ENCODE measurements around the gene ASCC1. TPM values are rescaled to one million over a fixed set of nuclear protein-coding genes. Genes with fewer than 3 reads are reported as not detected.

ASCC1 gene
- total and polyA plus RNA-seq, 2 of the 13 experiments (the other 11 are each of a cell fraction or from before 2014, with no cell fraction given) = 21.6 to 30.1 TPM

DNA sequence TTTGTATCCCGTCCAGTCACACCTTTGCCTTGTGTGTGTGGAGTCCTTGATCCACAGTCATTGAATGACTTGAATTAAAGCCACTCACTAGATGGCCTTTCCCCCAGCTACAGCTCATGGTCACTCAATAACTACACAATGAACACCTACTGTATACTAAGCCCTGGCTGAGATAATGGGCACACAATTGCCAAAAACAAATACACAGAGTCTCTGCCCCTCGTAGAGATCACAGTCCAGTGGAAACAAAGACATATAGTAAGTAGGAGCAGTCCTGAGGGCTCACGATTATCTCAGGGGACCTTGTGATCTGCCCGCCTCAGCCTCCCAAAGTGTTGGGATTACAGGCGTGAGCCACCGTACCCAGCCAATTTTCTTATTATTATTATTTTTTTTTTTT lies 35.6 kb upstream of the ASCC1 start (continued):
- TF ChIP-seq ZNF724P (CRISPR knock-in tag; IDR thresholded peaks at IDR 0.05; ENCODE audit: borderline replicate concordance) (no peak), NPAS2 (CRISPR knock-in tag; IDR thresholded peaks at IDR 0.05; ENCODE audit: borderline replicate concordance) (no peak), AKAP8 (CRISPR knock-in tag; IDR thresholded peaks at IDR 0.05) (no peak), BRCA1 (CRISPR knock-in tag; IDR thresholded peaks at IDR 0.05) (no peak), SALL2 (CRISPR knock-in tag; IDR thresholded peaks at IDR 0.05) (no peak), HDAC1 (CRISPR knock-in tag; IDR thresholded peaks at IDR 0.05) (peak; percentile 44; the same call in 1 of the 2 replicates), NR2F1 (CRISPR knock-in tag; IDR thresholded peaks at IDR 0.05) (no peak), ZNF317 (CRISPR knock-in tag; IDR thresholded peaks at IDR 0.05) (no peak), FOXK1 (CRISPR knock-in tag; IDR thresholded peaks at IDR 0.05; ENCODE audit: borderline replicate concordance, low read depth) (no peak), RAD21 (CRISPR knock-in tag; IDR thresholded peaks at IDR 0.05) (no peak), KAT2B (IDR thresholded peaks at IDR 0.05; ENCODE audit: borderline replicate concordance, low read depth, low read length) (no peak), ZNF709 (CRISPR knock-in tag; IDR thresholded peaks at IDR 0.05) (no peak), NAIF1 (CRISPR knock-in tag; IDR thresholded peaks at IDR 0.05; ENCODE audit: borderline replicate concordance) (no peak), CHCHD3 (CRISPR knock-in tag; IDR thresholded peaks at IDR 0.05) (no peak), ZNF605 (CRISPR knock-in tag; IDR thresholded peaks at IDR 0.05) (no peak), EED (CRISPR knock-in tag; IDR thresholded peaks at IDR 0.05) (no peak), ZNF235 (CRISPR knock-in tag; IDR thresholded peaks at IDR 0.05; ENCODE audit: borderline replicate concordance) (no peak)
- TF ChIP-seq, protein P1, sequence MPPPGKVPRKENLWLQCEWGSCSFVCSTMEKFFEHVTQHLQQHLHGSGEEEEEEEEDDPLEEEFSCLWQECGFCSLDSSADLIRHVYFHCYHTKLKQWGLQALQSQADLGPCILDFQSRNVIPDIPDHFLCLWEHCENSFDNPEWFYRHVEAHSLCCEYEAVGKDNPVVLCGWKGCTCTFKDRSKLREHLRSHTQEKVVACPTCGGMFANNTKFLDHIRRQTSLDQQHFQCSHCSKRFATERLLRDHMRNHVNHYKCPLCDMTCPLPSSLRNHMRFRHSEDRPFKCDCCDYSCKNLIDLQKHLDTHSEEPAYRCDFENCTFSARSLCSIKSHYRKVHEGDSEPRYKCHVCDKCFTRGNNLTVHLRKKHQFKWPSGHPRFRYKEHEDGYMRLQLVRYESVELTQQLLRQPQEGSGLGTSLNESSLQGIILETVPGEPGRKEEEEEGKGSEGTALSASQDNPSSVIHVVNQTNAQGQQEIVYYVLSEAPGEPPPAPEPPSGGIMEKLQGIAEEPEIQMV (CRISPR knock-in tag; IDR thresholded peaks at IDR 0.05; ENCODE audit: low read depth) = no peak
- TF ChIP-seq, protein P2, sequence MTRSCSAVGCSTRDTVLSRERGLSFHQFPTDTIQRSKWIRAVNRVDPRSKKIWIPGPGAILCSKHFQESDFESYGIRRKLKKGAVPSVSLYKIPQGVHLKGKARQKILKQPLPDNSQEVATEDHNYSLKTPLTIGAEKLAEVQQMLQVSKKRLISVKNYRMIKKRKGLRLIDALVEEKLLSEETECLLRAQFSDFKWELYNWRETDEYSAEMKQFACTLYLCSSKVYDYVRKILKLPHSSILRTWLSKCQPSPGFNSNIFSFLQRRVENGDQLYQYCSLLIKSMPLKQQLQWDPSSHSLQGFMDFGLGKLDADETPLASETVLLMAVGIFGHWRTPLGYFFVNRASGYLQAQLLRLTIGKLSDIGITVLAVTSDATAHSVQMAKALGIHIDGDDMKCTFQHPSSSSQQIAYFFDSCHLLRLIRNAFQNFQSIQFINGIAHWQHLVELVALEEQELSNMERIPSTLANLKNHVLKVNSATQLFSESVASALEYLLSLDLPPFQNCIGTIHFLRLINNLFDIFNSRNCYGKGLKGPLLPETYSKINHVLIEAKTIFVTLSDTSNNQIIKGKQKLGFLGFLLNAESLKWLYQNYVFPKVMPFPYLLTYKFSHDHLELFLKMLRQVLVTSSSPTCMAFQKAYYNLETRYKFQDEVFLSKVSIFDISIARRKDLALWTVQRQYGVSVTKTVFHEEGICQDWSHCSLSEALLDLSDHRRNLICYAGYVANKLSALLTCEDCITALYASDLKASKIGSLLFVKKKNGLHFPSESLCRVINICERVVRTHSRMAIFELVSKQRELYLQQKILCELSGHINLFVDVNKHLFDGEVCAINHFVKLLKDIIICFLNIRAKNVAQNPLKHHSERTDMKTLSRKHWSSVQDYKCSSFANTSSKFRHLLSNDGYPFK (CRISPR knock-in tag; IDR thresholded peaks at IDR 0.05; ENCODE audit: borderline replicate concordance) = no peak
- TF ChIP-seq, protein P3, sequence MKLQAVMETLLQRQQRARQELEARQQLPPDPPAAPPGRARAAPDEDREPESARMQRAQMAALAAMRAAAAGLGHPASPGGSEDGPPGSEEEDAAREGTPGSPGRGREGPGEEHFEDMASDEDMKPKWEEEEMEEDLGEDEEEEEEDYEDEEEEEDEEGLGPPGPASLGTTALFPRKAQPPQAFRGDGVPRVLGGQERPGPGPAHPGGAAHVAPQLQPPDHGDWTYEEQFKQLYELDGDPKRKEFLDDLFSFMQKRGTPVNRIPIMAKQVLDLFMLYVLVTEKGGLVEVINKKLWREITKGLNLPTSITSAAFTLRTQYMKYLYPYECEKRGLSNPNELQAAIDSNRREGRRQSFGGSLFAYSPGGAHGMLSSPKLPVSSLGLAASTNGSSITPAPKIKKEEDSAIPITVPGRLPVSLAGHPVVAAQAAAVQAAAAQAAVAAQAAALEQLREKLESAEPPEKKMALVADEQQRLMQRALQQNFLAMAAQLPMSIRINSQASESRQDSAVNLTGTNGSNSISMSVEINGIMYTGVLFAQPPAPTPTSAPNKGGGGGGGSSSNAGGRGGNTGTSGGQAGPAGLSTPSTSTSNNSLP (IDR thresholded peaks at IDR 0.05; ENCODE audit: low read depth, low read length) = 0 out of 2 replicates have a peak, but pooled peaks have one; percentile 22
- TF ChIP-seq, protein P4, sequence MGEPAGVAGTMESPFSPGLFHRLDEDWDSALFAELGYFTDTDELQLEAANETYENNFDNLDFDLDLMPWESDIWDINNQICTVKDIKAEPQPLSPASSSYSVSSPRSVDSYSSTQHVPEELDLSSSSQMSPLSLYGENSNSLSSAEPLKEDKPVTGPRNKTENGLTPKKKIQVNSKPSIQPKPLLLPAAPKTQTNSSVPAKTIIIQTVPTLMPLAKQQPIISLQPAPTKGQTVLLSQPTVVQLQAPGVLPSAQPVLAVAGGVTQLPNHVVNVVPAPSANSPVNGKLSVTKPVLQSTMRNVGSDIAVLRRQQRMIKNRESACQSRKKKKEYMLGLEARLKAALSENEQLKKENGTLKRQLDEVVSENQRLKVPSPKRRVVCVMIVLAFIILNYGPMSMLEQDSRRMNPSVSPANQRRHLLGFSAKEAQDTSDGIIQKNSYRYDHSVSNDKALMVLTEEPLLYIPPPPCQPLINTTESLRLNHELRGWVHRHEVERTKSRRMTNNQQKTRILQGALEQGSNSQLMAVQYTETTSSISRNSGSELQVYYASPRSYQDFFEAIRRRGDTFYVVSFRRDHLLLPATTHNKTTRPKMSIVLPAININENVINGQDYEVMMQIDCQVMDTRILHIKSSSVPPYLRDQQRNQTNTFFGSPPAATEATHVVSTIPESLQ (CRISPR knock-in tag; conservative IDR thresholded peaks at IDR 0.05) = no peak
- TF ChIP-seq, protein P5, sequence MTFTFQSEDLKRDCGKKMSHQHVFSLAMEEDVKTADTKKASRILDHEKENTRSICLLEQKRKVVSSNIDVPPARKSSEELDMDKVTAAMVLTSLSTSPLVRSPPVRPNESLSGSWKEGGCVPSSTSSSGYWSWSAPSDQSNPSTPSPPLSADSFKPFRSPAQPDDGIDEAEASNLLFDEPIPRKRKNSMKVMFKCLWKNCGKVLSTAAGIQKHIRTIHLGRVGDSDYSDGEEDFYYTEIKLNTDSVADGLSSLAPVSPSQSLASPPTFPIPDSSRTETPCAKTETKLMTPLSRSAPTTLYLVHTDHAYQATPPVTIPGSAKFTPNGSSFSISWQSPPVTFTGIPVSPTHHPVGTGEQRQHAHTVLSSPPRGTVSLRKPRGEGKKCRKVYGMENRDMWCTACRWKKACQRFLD (CRISPR knock-in tag; IDR thresholded peaks at IDR 0.05; ENCODE audit: borderline replicate concordance) = no peak

Measured in HepG2 (cell line).